ENCODE measurements around the gene PDLIM7.

GRCh38 chr5:177445917-177446199 is 51.5 kb downstream of the PDLIM7 start:
- TF ChIP-seq SP1 (IDR thresholded peaks at IDR 0.05): no peak
- no peak for TF ChIP-seq FOXM1 (IDR thresholded peaks at IDR 0.05; ENCODE audit: borderline replicate concordance)
- TF ChIP-seq FOXK2 (IDR thresholded peaks at IDR 0.05): no peak
- TF ChIP-seq ELF4 (IDR thresholded peaks at IDR 0.05): no peak
- no peak for TF ChIP-seq ZNF384 (IDR thresholded peaks at IDR 0.05)

Data from HEK293T (cell line).